GM19240 (cell line): Measurements from ENCODE around the gene SGSH.
A peak's percentile ranks its signal among the peaks of the same experiment; 100 is the strongest.

Source experiments
- DNase-seq: peaks from one replicate; pipeline ENCODE4 v3.0.0; 2011; ENCODE audit warnings: low spot score; ENCODE audit not compliant: insufficient read length

The SGSH gene

DNA sequence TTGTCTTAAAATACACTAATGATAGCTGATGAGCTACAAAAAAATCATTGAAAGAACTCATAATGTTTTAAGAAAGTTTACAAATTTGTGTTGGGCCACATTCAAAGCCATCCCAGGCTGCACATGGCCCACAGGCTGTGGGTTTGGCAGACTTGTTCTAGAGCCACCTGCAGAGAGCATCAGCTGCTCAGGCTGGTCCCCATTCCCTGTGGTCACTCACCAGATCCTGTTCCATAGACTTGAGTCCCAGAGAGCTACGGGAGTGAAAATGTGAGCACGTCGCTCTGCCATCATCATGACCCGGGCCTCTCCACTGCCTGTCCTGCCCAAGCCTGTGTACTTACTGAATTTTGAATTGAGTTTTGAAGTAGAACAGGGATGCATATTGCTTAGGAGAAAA, 7.0 kb upstream of the SGSH start:
- no peak for DNase-seq

DNA sequence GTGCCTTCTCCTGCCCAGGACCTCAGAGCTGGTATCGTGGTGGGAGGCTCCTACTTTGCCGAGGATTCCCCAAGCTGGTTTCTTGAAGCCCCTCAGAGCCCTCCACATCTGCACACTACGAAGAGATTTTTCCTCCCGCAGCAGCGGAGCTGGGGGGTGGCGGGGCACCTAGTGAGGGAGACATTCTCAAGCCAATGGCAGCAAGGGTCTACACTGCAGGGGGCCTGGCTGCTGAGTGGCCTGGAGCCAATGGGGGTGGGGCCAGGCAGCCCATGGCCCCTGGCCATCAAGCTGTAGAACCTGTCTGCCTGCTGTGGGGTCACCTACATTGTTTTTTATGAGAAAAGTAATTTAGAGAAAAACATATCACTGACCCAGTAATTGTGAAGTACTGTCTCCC, 5.1 kb upstream of the SGSH start:
- DNase-seq: no peak

DNA sequence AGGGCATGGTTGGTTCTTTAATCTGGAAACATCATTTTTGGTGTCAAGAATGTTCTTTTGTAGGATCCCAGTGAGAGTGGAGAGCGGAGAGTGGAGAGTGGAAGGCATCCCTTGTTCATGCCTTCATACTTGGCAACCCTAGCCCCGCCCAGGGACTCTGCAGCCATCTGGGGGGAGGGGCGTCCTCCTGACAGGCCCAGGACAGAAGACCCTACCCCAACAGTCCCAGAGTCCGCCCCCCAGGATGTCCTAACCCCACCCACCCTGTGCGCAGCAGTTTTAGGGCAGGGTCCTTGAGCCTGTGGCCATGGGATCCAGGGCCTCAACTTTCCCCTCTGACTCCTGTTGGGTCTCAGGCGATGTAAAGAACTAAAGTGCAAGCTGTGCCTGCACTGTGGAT, 4.5 kb upstream of the SGSH start:
- no peak for DNase-seq

DNA sequence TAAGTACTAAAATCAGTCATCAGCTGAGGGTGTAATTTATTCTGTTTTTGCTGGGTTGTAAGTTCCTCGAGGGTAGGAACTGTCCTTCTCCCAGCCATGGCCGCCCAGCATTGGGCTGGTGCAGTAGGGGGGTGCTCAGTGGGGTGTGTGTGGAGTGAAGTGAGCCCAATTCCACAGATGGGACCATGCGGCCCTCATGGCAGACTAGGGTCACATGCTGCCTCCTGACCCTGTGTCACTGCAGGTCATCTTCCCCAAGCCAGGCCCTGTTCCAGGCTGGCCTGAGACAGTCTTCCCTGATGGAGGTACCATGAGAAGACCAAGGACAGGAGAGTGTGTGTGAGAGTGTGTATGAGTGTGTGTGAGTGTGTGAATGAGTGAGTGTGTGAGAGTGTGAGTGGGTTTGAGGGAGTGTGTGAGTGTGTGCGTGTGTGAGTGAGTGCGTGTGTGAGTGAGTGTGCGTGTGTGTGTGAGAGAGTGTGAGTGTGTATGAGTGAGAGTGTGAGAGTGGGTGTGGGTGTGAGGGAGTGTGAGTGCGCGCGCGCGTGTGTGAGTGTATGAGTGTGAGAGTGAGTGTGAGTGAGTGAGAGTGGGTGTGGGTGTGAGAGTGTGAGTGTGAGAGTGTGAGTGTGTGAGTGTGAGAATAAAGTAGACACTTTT, 3.8 kb upstream of the SGSH start:
- DNase-seq: no peak

DNA sequence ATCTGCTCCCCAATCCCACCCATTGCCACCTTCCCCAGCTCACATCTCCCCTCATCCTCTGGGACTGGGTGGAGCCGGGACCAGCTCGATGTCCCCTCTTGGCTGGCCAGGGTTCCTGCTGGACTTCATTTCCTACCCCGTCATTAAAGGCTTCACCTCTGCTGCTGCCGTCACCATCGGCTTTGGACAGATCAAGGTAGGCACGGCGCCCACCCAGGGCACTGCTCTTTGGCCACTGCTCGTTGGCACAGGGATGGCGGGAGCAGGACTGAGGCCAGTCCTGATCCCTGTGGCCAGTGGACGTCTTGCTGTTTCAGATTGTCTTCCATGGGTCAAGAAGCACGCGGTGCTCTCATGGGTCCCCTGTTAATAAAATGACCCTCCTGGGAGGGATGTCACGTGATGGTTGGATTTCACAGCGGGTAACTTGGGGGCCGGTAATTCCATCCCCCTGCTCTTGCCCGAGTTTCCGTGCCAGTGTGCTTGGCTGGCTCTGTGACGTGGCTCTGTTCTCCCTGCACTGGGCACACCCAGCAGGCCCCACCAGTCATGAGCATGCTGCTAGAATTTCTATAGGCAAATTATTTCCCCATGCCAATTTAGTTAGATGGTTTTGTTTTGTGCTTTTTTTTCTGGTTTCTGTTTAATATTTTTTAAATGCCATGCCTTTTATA, 3.1 kb upstream of the SGSH start:
- no peak for DNase-seq

DNA sequence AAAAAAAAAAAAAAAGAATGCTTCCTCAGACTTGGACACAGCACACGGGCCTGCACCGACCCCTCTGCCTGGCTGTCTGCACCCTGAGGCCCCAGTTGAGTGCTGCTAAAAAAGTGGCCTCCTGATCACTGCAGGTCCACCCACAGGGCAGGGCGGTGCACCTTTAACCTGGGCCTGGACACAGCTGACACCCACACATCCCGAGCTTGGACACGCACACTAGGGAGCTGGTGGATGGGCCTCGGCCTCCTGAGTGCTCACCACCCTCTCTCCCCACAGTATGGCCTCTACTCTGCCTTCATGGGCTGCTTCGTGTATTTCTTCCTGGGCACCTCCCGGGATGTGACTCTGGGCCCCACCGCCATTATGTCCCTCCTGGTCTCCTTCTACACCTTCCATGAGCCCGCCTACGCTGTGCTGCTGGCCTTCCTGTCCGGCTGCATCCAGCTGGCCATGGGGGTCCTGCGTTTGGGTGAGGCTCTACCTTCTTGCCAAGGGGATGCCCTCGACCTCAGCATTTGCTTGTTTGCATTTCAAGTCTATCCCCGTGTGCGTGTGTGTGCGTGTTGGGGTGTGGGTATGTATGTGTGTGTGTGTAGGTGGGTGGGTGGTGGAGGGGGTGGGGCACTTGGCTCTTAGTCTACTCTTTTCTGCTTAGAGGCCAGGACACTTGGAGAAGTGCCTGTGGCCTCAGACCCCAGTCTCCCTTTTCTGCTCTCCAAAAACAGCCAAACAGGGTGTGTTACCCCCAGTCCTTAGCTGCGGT, 2.4 kb upstream of the SGSH start:
- no peak for DNase-seq

DNA sequence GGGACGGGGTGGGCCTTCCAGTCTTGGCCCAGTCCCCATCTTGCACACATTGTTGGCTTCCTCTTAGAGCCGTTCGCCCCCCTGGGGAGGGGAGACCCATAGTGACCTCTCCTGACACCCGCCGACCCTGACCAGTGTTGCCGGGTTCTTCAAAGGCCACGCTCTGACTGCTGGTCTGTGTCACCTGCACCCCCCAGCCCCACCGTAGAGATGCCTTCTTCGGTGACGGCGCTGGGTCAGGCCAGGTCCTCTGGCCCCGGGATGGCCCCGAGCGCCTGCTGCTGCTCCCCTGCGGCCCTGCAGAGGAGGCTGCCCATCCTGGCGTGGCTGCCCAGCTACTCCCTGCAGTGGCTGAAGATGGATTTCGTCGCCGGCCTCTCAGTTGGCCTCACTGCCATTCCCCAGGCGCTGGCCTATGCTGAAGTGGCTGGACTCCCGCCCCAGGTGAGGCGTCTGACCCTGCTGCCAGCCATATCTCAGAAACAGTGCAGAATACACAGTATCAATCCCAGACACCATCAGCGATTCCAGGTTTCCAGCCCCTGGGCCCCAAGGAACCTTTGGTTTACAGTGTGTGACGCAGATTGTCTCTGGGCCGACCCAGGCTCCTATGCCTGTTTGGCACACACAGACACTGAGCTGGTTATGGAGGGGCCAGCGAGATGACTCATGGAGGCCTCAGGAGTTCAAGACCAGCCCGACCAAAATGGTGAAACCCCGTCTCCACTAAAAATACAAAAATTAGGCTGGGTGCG, 1.4 kb upstream of the SGSH start:
- no peak for DNase-seq

DNA sequence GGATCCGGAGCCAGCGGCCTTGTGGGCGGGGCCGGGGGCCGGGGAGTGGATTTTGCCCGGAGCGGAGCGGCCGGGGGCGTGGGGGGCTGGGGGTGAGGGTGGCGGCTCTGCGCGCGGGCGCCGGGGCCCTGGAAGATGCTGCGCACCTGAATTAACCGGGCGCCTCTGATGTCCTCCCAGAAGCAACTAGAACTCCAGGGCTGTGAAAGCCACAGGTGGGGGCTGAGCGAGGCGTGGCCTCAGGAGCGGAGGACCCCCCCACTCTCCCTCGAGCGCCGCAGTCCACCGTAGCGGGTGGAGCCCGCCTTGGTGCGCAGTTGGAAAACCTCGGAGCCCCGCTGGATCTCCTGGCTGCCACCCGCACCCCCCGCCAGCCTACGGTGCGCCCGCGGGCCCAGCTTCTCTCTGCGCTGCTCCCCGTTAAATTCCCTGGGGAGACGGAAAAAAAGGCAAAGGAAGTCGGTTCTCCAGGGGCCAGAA, 643 bp upstream of the SGSH start:
- DNase-seq: no peak

DNA sequence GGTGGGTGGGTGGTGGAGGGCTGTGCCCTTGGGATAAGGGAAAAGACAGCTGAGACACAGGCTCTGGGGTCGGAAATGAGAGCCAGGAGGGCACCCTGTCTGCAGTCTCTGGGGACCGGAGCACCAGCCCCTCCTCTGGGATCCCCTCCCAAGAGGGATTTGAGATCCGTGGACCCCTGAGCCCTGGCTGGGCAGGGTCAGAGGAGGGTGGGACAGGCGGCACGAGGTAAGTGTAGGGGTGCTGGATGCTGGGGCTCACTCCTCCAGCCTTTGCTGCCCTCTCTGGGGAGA, 425 bp downstream of the SGSH start:
- no peak for DNase-seq

DNA sequence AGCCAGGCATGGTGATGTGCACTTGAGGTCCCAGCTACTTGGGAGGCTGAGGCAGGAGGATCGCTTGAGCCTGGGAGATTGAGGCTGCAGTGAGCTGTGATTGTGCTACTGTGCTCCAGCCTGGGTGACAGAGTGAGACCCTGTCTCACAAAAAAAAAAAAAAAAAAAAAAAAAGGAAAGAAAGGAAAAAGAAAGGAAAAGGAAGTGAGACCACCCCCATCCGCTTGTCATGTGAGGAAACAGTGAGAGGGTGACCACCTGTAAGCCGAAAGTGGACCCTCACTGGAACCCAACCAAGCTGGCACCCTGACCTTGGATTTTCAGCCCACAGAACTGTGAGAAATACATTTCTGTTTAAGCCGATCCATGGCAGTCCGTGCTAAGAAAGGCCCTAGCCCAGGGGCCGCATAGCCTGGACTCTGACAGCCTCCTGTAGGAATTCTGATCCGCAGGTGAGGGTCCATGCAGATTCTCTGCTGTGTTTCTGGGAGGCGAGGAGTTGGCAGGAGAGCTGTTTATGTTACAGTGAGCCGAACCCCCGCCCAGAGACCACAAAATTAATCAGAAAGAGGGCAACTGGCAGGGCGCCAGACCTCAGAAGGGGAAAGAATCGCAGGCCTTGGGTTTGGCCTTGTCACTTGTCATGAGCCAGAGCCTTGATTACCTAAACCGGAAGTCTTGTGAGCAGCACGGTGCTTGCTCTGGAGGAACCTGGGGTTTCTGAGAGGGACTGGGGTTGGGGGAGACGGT, 945 bp downstream of the SGSH start:
- DNase-seq: peak; percentile 82

DNA sequence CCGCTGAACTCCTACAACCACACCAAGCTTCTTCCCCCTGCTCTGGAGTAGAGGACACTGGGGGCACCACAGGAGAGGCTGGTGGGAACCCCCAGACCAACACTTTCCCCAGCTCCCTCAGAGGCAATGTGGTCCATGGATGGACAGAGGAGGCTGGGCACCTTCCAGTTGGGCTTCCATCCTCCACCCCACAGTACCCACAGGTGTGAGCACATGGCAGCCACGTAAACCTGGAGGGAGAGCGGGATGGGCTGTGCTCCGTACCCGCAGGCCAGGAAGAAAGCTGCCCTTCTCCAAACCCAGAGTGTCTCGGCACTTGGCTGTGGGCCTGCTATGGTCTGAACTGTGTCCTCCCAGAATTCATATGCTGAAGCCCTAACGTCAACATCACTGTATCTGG, 1.7 kb downstream of the SGSH start:
- DNase-seq: no peak

DNA sequence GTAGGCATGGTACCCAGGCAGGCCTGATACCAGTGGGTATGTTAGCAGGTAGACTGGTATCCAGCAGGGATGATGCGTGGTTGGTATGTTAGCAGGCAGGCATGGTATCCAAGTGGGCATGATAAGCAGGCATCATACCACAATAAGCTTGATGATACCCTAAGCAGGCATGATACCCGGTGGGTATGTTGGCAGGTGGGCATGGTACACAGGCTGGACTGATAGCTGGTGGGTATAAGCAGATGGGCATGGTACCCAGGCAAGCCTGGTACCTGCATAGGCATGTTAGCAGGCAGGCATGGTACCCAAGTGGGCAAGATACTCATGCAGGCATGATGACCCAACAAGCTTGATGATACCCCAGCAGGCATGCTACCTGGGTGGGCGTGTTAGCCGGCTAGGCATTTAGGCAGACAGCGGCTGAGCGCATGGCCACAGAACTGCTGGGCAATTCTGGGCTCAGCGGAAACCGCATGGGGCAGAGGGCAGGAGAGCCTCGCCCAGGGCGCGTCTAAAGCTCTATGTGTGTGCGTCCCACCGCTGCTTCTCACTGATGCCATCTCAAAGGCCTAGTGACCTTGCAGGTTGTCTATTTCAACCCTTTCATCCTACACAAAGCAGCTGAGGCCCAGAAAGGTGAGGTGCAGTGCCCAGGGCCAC, 2.3 kb downstream of the SGSH start:
- DNase-seq: no peak

DNA sequence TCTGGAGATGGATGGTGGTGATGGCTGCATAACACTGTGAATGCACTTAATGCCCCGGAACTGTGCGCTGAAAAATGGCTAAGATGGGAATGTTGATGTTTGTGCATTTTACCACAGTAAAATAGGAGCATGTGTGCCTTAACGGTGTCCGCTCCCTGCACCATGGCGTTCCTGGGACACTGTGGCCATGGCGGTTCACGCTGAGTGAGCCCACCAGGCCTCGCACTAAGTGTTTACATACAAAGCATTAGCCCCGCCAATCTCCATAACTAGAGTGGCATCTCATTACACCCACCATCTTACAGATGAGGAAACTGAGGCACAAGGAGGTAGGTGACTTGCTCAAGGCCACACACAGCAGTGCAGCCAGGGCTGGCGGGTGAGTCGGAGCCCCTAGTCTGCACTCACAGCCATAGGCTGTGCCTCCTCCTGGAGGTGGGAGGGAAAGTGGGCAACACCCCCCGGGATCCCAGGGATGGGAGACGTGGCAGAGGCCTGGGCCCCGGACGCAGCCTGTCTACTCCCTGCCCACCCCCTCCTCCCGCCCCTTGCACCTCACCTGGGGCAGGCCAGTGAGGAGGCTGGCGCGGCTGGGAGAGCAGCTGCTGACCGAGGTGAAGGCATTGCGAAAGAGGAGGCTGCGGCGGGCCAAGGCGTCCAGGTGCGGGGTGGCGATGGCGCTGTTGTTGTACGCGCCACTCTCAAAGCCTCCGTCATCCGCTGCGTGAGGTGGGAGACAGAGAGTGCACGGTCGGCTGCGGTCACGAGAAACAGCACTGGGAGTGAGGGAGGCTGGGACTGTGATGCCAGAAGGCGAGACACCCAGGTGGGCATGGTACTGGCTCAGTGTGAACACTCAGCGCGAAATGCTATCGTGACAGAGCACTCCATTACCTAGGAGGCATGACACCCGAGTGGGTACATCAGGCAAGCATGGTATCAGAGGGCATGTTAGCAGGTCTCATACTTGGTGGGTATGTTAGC, 3.4 kb downstream of the SGSH start:
- no peak for DNase-seq

DNA sequence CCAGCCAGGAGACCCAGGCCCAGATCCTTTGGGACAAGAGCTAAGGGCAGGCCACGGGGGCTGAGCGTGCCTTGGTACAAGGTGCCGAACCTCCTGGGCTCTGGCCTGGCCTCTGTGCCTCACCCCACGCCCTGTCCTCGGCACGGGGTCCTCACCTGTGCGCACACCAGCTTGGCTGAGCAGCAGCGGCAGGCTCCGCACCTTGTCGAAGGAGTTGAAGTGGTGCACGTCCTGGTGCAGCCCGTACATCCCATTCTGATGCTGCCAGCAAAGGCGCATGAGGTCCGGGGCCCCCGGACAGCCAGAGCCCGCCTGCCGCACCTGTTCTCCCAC, 5.3 kb downstream of the SGSH start:
- DNase-seq: no peak

DNA sequence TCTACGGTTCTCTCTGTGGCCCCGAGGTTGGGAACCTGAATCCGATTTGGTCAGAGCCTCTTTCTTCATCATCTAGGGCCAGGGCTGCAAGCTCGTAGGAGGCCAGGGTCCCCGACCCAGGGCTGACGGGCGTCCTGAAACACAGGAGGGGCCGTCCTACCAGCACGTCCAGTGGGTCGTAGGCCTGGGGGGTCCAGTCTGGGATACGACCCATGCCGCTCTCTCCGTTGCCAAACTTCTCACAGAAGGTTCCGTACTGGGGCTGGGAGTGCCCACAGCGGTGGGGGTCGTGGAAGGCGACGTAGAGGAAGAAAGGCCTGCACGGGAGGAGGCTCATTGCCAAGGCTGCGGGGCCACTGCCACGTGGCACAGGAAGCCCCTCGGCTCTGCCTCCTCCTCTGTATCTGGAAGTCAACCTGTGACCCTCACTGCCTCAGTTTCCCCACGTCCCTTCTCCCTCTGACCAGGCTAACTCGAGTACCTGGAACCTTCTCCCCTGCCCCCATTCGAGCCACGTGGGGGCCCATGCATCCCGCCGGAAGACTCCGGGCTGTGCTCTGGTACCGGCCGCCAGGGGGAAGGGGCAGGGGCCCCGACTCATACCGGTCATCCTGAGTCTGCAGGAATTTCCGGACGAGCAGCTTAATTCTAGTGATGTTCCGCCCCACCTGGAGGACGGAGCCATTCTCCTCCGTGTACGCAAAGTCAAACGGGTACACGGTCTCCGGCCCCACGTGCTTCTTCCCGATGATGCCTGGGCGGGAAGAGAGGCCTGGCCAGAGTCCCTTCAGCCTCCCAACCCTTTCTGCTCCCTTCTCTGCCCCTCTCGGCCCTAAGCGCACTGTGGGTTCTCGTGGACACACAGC, 5.9 kb downstream of the SGSH start:
- no peak for DNase-seq

DNA sequence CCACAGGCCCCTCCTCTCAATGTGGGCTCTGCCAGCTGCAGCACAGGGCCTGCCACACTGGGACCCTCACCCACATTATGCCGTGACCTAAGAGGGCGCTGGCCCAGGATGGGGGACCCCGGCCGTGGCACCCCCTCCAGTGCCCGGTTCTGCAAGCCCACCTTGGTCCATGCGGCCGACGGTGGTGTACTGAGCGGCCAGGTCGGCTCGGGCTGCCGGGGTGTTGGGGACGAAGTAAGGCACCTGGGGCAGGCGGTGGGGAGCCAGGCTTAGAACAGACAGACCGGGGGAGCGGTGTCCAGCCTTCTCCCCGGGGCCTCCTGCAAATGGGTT, 6.5 kb downstream of the SGSH start:
- no peak for DNase-seq

DNA sequence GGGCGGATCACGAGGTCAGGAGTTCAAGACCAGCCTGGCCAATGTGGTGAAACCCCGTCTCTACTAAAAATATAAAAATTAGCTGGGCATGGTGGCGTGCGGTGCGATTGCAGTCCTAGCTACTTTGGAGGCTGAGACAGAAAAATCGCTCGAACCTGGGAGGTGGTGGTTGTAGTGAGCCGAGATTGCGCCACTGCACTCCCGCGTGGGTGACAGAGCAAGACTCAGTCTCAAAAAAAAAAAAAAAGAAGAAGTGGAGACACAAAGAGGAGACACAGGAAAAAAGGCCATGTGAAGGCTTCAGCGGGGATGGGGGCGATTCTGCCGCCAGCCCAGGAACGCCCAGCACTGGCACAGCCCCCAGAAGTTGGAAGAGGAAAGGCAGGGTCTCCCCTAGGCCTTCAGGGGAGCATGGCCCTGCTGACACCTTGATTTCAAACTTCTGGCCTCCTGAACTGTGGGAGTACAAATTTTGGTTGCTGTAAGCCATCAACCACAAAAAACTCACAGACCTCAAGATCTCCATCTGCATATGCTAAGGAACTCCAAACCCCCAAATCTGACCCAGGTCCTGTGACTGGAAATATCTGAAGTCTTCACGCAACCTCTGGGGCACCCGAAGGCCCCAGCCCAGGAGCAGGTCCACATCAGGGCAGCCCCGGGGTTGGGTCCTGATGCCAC, 7.0 kb downstream of the SGSH start:
- DNase-seq: no peak

DNA sequence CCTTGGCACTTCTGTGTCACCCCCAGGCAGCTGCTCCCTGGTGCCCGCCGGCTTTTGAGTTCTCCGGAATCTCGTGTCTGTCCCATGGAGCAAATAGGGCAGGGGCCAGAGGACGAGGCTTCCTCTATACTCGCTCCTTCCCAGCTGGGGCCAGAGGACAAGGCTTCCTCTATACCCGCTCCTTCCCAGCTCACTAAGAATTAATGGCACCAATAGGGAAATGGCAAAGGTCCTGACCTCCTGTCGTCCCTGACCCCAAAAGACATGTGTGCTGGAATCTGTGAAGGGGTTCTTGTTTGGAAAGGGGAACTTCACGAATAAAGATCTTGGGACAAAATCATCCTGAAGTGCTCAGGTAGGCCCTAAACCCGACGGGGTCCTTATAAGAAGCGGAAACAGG, 7.6 kb downstream of the SGSH start:
- DNase-seq: no peak
